ENCODE measurements around the gene CLDN6.

The CLDN6 gene

DNA sequence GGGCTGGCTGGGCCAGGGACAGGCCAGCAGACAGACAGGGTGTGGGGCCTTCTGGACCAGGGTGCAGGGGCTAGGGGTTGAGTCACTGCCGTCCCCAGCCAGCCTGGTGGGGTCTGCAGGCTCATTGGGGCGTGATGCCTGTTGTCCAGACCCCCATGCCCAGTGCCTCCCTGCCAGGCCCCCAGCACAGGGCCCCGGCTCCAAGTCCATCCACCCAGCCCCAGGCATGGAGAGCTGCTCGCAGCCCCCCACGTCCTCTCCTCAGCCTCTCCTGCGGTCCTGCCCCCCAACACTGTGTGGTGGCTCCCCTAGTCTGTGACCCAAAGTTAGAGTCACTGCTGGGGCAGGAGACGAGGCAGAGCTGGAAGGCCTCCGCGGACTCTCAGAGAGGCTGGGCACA is 30.7 kb downstream of the CLDN6 start:
- DNase-seq (ENCODE audit: low read depth) = no peak

DNA sequence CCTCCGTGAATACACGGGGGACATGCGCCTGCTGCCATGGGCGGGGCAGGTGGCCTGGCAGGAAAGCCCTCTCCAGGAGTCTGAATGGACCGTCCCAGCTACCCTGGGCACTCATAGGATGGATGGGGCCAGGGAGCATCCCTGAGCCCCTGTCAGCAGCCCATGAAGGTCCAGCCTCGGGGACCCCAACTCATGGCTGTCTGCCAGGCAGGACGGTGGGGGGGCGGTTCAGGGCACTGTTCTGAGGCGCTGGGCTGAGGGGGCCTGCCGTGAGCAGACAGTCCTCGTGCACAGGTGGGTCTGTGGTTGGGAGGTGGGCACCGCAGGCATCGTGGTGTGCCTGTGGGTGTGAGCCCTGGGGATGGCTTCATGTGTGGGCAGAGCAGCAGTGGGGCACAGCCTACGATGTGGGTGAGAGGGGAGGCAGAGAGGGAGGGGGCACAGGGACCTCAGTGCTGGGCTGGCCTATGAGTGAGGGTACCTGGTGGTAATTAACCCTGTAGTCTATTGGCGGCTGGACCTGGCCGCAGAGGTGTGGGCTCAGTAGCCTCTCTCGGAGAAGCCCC is 31.3 kb downstream of the CLDN6 start:
- no peak for DNase-seq (ENCODE audit: low read depth)

DNA sequence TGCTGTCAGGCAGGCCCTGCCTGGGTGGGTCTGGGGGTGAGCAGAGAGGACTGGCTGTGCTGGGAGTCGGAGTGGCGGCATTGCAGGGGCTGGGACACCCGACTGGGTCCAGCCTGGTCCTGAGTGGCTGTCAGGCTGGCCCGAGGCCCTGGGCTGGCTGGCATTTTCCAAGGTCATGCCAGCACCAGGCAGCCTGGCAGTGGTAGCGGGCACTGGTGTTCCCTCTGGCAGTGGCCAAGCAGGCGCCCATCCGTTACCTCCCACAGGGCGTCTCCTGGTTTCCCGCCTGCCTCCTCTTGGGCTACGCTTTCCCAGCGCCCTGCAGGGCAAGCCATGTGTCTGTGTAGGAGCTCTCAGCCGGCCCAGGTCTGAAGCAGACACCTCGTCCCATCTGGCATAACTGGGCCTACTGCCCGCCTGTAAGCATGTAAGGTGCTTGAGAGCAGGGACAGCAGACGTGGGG is 32.1 kb downstream of the CLDN6 start:
- DNase-seq (ENCODE audit: low read depth) = no peak

DNA sequence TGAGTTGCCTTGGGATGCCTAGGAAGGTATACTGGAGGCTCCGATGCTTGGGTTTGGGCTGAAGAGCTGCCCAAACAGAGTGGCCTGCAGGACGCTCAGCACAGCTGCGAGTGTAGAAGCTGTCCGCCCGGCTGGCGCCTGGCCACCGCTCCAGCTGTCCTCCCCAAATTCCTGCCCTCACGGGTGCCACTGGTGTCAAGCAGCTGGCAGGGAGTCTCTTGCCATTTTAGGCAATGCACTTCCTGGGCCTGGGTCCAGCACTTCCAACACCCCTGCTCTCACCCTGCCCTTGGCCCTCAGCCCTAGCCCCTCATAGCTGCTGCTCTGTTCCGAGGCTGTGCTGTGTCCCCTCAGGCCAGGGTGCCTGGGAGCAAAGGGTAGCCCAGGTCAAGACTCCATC is 32.5 kb downstream of the CLDN6 start:
- DNase-seq (ENCODE audit: low read depth) = no peak

DNA sequence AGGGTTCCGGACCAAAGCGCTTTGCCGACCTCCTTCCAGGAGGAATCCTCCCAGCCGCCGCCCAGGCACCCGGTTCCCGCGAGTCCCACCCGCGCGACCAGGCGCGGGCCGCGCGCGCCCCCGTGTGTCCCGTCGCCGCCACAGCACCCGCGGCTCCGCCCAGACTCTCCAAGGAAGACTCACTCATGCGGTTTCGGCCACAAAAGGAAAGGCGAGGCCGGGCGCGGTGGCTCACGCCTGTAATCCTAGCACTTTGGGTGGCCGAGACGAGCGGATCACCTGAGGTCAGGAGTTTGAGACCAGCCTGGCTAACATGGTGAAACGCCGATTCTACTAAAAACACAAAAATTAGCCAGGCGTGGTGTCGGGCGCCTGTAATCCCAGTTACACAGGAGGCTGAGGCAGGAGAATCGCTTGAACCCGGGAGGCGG is 34.3 kb downstream of the CLDN6 start:
- DNase-seq (ENCODE audit: low read depth) = peak; percentile 35

DNA sequence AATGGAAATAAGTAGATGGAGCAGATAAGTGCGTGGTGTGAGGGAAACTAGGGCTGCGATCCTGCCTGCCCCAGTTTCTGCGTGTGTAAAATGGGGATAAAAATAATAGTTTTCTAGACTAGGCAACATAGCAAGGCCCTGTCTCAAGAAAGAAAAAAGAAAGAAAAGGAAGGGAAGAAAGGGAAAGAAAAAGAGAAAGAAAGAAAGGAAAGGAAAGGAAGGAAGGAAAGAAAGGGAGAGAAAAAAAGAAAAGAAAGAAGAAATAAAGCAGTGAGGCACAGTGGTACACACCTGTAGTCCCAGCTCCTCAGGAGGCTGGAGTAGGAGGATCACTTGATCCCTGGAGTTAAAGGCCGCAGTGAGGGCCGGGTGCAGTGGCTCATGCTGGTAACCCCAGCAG is 35.6 kb downstream of the CLDN6 start:
- no peak for DNase-seq (ENCODE audit: low read depth)

DNA sequence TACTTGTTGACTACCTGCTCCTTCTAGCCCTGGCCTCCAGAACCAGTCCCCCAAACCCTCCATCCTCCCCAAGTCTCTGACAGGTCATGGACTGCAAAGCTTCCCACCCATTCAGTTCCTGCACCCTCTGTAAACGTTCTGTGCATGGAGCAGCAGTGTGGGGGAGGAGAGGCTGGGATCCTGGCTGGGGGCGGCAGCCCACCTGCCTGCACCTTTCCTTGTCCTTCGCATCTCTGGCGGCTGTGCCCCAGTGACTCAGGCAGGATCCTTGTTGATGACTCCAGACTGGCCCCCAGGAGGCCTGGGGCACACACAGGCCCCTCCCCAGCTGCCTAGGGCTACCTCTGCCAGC is 36.1 kb downstream of the CLDN6 start:
- no peak for DNase-seq (ENCODE audit: low read depth)

DNA sequence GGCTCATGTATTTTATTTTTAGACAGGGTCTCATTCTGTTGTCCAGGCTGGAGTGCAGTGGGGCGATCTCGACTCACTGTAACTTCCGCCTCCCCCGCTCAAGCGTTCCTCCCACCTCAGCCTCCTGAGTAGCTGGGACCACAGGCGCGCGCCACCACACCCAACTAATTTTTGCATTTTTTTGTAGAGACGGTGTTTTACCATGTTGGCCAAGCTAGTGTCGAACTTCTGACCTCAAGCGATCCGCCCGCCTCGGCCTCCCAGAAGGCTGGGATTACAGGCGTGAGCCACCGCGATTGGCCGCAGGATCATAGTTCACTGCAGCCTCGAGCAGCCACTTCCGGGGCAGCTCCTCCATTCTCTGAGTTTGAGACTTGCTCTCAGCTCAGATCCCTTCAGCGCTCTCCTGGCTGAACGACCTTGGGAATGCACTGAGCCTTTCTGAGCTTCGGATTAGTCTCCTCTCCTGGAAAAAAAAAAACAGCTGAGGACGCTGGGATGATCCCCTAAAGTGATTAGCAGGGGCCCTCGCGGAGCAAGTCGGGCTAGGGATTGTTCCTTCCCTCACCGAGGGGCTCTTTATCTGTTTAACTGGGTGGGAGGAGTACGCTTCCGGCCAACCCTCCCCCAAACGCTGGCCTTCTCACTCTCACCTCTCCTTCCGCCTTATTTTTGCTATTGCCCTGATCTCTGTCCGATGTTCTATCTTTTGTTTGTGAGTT is 36.6 kb downstream of the CLDN6 start:
- no peak for DNase-seq (ENCODE audit: low read depth)

DNA sequence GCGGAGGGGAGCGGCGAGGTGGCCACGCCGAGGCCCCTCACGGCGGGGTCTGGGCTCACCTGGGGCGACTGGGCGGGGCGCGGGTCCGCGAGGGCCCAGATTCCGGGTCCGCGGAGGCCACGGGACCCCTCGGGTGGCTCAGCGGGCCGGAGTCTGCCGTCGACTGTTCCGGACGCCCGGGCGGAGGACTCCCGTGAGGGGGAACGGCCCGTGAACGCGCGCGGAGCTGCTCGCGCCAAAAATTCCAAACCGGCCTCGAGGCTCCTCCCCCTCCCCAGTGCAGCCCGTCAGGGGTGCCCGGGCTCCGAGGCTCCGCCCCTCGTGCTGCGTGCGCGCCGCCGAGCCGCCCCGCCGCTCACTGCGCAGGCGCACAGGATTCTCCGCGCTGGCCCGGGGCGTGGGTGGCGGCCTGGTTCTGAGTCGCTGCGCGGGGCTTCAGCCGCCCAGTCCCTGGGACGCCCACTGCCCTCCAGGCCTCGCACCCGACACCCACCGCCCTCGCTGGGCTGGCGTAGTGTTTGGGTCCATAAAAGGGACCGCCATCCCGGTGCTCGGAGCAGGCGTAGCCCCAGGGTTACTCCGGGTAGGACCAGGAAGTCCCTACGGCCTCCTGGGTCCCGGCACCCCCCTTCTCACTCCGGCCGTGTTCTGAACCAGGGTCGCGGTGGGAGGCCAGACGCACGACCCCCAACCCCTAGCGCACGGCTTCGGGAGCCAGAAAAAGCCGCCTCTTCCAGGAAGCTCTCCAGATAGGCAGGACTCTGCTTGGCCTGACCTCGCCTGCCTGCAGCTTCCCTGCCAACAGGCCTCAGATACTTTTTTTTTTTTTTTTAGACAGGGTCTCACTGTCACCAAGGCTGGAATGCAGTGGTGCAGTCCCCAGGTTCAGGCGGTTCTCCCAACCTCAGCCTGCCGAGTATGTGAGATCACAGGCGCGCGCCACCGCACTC is 37.5 kb downstream of the CLDN6 start, which contains the start of gene PKMYT1:
Gene PKMYT1, minus strand, starts transcription at position 220 of the 950 bp plus-strand sequence. CDS start 789 bp downstream, outside the sequence.
- peak; percentile 75 for DNase-seq (ENCODE audit: low read depth)

DNA sequence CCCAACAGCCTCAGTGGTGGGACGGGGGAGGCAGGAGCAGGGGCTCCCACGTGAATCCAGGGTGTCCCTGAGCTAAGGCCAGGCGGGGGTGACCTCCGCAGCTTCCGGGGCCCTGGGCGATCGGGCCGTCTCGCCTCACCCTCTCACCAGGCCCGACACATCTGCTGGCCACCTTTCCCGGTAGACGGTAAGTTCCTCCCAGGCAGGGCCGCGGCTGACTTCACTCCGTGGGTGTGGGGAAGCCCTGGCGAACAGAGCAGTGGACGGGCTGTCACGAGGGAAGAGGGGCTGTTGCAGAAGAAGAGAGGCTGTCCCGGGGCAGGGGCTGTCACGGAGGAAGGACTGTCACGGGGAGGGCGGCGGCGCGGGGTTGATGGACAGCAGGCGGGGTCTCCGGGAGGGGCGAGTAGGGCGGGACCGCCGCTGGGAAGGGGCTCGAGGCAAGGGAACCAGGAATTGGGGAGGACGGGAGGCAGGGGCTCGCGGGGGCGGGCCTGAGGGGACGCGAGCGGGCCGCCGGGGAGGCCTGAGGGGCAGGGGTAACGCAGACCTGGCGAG is 38.2 kb downstream of the CLDN6 start:
- DNase-seq (ENCODE audit: low read depth) = no peak

DNA sequence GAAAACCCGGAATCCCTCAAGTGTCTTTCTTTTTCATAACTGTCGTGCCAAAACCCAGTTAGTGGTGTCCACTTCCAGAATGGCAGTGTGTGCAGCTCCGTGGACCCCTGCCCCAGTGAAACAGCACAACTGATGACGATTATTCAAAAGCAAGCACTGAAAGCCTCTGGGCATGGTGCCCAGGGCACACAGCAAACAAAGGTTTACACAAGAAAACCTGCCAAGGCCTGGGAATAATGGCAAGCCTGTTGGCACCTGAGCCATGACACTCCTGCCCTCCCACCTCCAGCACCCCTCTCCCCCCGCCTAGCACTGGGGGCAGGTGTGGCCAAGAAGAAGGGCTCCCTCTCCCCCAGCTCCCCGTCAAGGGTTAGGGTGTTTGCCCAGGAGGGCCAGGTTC is 40.5 kb downstream of the CLDN6 start:
- DNase-seq (ENCODE audit: low read depth) = no peak

DNA sequence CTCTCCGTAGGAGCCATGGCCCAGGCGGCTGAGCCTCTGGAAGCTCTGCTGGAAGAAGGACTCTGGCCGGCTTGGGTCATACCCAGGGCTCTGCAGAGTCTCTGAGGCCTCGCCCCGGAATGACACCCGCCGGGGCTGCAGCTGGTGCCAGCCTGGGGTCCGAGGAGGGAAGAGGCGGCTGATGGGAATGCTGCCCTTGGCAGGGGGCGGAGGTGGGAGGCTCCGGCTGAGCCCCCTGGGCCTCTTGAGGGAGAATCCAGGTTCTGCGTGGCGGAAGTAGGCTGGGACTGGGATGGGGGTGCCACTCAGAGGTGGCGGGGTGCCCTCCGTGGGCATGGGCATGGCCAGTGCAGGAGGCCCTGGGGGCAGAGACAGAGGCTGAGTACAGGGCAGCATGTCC is 41.3 kb downstream of the CLDN6 start:
- DNase-seq (ENCODE audit: low read depth) = no peak

DNA sequence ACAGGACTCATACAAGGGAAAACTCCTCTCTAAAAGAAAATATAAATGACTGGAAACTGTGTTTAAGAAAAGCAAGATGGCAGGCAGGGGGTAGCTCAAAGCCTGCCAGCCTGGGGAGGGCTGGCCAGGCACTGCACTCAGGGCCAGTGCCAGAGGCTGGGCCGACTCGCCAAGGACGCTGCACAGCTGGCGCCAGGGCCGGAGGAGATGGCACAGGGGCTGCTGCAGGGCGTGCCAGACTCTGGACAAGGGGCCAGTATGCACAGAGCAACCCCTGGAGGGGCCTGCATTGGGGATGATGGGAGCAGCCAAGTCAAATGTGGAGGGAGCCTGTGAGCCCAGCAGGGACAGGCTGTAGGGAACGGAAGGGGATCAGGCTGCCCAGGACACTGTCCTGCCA is 41.8 kb downstream of the CLDN6 start:
- DNase-seq (ENCODE audit: low read depth) = no peak

DNA sequence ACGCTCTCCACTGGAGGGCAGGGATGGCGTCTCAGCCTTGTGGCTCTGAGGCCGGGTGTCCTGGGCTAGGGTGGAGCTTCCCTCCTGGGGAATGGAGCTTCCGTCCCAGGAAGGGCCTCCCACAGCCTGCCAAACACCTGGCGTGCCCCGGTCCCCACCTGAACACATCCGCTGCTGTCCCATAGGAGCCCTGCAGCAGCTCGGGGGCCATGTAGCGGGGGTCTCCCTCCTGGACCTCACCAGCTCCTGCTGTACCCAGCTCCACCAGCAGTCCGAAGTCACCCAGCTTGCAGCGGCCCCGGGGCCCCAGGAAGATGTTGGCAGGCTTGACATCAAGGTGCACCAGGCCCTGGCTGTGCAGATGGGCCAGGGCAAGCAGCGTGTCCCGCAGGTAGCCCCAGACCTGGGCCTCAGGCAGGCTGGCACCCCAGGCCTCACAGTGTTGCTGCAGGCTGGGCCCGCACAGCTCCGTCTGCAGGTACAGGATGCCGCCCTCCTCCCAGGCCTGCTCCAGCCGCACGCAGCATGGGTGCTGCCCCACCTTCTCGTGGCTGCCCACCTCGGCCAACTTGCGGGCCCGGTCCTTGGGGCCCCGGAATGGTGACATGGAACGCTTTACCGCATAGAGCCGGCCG is 42.7 kb downstream of the CLDN6 start:
- no peak for DNase-seq (ENCODE audit: low read depth)

DNA sequence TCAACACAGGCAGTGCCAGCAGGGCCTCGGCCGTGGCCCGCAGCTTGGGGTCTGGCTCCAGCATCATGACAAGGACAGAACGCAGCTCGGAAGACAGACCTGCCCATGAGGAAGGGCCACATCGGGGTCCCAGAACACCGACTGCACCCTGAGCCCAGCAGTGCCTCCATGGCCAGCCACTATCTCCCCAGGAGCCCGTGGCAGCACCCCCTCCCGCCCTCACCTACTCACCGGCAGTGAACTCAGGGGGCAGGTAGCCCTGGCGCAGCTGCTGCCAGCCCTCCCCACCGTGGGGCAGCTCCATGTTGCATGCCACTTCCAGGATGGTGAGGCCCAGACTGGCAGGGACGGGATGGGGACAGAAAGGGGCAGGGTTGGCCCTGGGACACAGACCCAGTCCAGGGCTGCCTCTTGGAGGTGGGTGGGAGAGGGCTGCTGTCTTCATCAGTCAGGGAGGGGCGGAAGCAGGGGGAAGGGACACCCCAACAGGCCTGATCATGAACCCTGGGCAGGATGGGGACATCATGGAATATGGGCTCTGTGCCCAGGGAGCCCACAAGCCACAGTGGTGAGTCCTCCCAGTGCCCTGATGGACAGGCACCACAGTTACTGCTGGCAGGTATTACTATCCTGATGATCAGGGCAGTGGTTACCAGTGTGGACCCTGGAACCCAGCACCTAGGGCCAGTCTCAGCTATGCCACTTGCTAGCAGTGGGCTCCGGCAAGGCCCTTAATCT is 43.5 kb downstream of the CLDN6 start:
- DNase-seq (ENCODE audit: low read depth) = no peak

DNA sequence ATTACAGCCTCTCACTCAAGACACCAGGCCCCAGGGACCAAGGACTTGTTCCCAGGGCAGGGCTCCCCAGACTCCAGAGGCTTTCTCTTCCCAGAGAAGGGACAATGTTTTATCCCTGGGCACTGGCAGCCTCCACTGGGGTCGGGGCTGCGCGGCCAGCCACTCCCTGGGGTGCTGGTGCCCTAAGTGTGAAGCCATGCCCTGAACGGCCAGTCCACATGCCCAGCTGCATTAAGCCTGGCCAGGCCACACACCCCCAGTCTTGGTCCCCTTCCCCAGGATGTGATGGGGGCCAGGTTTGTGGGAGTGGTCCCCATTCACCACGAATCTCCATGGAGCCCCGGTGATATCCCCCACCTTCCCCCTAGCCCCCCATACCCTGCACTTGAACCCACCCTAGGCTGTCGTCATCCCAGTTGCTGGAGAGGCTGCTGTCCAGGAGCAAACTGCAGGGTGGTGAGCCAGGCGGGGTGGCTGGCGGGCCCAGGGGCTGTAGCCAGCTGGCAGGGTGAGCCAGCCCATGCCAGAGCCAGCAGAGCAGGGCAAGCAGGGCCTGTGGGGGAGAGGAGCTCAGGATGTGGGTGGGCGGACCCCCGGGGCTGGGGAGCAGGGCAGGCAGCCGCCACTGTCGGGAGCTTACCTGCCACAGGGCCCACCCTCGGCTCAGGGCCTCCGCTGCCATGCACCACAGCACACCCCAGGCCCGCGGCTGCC is 44.2 kb downstream of the CLDN6 start:
- no peak for DNase-seq (ENCODE audit: low read depth)

DNA sequence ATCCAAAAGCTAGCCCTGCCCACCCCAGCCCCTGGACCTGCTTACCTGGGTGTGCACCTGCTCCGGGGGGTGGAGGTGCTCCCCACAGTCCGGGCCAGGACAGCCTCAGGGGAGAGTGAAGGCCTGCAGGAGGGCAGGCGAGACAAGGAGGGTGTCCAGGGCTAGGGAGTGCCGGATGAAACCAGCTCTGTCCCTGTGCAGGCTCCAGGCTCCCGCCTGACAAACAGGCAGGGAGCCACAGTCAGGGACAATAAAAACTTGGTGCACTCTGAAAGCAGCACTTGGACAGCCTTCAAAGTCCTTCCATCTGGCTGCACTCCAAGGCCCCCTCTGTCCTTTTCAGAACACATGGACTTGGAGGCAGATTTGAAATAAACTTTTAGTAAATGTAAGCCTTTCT is 44.9 kb downstream of the CLDN6 start:
- no peak for DNase-seq (ENCODE audit: low read depth)

DNA sequence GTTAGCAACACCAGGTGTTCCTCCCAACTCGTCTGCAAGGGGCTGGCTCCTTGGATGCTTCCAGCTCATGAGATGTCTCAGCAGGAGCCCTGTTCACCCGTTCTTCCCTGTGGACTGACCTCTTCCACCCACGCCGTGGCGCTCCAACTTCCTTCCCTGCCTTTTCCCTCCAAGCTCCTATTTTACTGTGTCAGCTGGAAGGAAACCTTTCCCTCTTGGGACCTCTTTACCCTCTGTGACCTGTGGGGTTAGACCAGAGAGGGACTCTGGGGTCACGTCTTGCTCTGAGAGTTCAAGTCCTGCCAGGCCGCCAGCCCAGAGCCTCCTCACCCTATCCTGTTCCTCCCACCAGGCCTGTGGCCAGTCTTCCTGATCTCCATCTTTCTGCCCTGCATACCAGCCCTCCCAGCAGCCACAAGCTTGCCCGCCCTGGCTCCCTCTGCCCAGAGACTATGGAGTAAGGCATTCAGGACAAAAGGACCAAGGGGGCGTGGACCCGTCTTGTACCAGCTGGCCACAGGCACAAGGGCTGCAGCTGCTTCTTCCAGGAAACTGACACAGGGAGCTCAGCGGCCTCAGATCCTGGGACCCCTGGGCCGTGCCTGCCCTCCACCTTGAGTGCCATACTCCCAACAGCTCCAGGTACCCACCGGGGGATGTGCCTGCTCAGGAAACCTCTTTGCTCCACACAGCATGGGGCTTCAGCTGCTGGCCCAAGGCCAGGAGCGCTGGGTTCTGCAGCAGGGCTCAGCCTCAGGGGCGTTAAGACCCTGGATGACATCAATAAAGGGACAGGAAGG is 45.8 kb downstream of the CLDN6 start:
- no peak for DNase-seq (ENCODE audit: low read depth)

DNA sequence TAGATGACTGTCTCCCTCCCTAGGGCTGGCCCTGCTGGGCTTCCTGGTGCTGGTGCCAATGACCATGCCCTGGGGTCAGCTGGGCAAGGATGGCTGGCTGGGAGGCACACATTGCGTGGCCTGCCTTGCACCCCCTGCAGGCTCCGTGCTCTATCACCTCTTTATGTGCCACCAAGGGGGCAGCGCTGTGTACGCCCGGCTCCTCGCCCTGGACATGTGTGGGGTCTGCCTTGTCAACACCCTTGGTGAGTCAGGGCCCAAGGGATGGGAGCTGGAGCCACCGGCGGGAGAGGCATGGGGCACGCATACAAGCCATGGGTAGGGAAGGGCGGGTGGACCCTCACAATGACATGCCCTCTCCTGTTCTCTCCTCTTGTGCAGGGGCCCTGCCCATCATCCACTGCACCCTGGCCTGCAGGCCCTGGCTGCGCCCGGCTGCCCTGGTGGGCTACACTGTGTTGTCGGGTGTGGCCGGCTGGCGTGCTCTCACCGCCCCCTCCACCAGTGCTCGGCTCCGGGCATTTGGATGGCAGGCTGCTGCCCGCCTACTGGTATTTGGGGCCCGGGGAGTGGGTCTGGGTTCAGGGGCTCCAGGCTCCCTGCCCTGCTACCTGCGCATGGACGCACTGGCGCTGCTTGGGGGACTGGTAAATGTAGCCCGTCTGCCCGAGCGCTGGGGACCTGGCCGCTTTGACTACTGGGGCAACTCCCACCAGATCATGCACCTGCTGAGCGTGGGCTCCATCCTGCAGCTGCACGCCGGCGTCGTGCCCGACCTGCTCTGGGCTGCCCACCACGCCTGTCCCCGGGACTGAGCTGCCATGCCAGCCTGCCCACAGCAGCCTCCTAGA is 46.6 kb downstream of the CLDN6 start:
- DNase-seq (ENCODE audit: low read depth) = no peak
